Measurements from ENCODE around the gene C1QTNF3. TPM values are rescaled to one million over a fixed set of nuclear protein-coding genes. Genes with fewer than 3 reads are reported as not detected.

C1QTNF3 gene
- total RNA-seq, 2 donors from 2014 or later, result 4.3 to 11.6 TPM

DNA sequence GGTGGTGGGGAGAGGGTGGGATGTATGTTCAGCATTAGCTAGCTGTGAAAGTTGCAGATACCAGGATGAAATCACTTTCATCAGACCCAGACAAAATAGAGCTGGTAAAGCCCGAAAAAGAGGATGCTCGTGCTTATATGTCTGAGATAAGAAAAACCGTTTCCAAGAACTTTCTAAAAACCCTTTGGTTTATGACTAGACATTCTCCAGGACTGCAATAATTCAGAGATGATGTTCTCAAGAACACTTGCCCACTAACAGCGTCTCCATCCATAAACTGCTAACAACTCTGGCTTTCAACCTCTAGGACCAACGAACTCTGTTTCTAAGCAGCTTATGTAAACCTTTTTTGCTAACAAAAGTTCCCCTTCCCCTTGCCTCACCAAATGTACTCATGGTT lies 26.8 kb downstream of the C1QTNF3 start:
- H3K9me3 ChIP-seq, result no peaks in the 10 kb centered on the region
- no peak overlapping the region for H3K27ac ChIP-seq
- H3K36me3 ChIP-seq, result no peaks in the 10 kb centered on the region
- no peak overlapping the region for H3K4me3 ChIP-seq
- DNase-seq (ENCODE audit: low spot score) (no peak), ATAC-seq (ENCODE audit: insufficient number of reproducible peaks, low FRiP score, low read depth) (no peak)
- H3K4me1 ChIP-seq (ENCODE audit: control insufficient read depth in 1 of 2, low read depth in 2 of 2), result peaks cover 0 to 6% of the 10 kb centered on the region in 2 donors
- no peaks in the 10 kb centered on the region for H3K27me3 ChIP-seq (replicated peaks; ENCODE audit: insufficient read depth)
- TF ChIP-seq, protein P1, sequence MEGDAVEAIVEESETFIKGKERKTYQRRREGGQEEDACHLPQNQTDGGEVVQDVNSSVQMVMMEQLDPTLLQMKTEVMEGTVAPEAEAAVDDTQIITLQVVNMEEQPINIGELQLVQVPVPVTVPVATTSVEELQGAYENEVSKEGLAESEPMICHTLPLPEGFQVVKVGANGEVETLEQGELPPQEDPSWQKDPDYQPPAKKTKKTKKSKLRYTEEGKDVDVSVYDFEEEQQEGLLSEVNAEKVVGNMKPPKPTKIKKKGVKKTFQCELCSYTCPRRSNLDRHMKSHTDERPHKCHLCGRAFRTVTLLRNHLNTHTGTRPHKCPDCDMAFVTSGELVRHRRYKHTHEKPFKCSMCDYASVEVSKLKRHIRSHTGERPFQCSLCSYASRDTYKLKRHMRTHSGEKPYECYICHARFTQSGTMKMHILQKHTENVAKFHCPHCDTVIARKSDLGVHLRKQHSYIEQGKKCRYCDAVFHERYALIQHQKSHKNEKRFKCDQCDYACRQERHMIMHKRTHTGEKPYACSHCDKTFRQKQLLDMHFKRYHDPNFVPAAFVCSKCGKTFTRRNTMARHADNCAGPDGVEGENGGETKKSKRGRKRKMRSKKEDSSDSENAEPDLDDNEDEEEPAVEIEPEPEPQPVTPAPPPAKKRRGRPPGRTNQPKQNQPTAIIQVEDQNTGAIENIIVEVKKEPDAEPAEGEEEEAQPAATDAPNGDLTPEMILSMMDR (IDR thresholded peaks at IDR 0.05), result no peak

DNA sequence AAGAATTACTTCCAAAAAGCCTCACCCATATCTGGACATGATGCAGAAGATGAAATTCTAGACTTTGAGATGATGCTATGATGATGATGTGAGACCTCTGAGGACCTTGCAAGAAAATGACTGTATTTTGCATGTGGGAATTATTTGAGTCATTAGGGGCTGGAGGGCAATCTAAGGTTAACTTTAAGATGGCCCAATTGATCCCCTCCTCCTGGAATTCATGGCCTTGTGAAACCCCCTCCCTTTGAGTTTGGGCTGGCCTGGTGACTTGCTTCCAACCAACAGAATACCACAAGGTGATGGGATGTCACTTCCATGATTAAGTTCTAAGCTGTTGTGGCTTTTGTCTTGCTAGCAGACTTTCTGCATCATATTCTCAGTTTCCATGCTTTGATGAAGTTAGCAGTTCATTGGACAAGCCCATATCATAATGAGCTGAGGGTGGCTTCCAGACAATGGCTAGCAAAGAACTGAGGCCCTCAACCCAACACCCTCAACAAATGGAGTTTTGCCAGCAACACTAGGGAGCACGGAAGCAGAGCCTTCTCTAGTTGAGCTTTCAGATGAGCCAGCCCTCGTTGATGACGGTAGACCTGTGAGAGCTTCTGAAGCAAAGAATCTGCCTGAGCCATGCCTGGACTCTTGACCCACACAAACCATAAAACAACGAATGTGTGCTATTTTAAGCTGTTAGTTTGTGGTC lies 27.7 kb downstream of the C1QTNF3 start:
- H3K4me1 ChIP-seq (ENCODE audit: control insufficient read depth in 1 of 2, low read depth in 2 of 2), result peaks cover 0 to 6% of the 10 kb centered on the region in 2 donors
- H3K36me3 ChIP-seq, result no peaks in the 10 kb centered on the region
- DNase-seq (ENCODE audit: low spot score) (no peak), ATAC-seq (ENCODE audit: insufficient number of reproducible peaks, low FRiP score, low read depth) (no peak)
- no peak overlapping the region for H3K27ac ChIP-seq
- TF ChIP-seq, protein P1 (IDR thresholded peaks at IDR 0.05), result no peak
- H3K4me3 ChIP-seq, result no peak overlapping the region
- no peaks in the 10 kb centered on the region for H3K9me3 ChIP-seq
- no peaks in the 10 kb centered on the region for H3K27me3 ChIP-seq (replicated peaks; ENCODE audit: insufficient read depth)

DNA sequence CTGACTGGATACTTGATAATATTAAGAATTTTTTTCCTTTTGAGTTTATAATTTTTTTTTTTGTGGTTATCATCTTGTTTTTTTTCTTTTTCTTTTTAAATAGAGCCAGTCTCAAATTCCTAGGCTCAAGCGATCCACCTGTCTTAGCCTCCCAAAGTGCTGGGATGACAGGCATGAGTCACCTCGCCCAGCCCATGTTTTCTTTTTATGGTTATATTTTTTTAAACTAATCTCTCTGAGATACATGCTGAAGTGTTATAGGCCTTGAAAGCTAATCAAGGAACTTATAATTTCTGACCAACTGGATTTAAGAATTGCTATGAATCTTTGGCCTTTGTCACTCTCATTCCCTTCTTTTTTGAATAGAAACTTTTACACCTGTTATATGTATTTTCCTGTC lies 28.4 kb downstream of the C1QTNF3 start:
- no peak for DNase-seq (ENCODE audit: low spot score)
- no peak overlapping the region for H3K4me3 ChIP-seq
- ATAC-seq (ENCODE audit: insufficient number of reproducible peaks, low FRiP score, low read depth), result no peak
- H3K4me1 ChIP-seq (ENCODE audit: control insufficient read depth in 1 of 2, low read depth in 2 of 2), result peaks cover 0 to 6% of the 10 kb centered on the region in 2 donors
- H3K36me3 ChIP-seq, result no peaks in the 10 kb centered on the region
- no peaks in the 10 kb centered on the region for H3K27me3 ChIP-seq (replicated peaks; ENCODE audit: insufficient read depth)
- TF ChIP-seq, protein P1 (IDR thresholded peaks at IDR 0.05), result no peak
- H3K27ac ChIP-seq, result no peak overlapping the region
- no peaks in the 10 kb centered on the region for H3K9me3 ChIP-seq

DNA sequence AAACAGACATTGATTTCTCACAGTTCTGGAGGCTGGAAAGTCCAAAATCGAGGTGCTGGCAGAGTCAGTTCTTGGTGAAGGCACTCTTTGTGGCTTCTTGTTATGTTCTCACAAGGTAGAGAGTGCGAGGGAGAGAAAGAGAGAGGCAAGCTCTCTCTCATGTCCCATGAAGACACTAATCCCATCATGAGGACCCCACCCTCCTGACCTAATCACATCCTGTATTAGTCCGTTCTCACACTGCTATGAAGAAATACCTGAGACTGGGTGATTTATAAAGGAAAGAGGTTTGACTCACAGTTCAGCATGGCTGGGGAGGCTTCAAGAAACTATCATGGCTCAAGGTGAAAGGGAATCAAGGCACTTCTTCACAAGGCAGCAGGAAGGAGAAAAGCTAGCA lies 29.5 kb downstream of the C1QTNF3 start:
- H3K4me3 ChIP-seq, result no peak overlapping the region
- TF ChIP-seq, protein P1 (IDR thresholded peaks at IDR 0.05), result no peak
- no peaks in the 10 kb centered on the region for H3K27me3 ChIP-seq (replicated peaks; ENCODE audit: insufficient read depth)
- no peaks in the 10 kb centered on the region for H3K36me3 ChIP-seq
- H3K4me1 ChIP-seq (ENCODE audit: control insufficient read depth in 1 of 2, low read depth in 2 of 2), result peaks cover 0 to 14% of the 10 kb centered on the region in 2 donors
- no peak for ATAC-seq (ENCODE audit: insufficient number of reproducible peaks, low FRiP score, low read depth)
- DNase-seq (ENCODE audit: low spot score), result no peak
- H3K27ac ChIP-seq, result no peak overlapping the region
- H3K9me3 ChIP-seq, result no peaks in the 10 kb centered on the region

DNA sequence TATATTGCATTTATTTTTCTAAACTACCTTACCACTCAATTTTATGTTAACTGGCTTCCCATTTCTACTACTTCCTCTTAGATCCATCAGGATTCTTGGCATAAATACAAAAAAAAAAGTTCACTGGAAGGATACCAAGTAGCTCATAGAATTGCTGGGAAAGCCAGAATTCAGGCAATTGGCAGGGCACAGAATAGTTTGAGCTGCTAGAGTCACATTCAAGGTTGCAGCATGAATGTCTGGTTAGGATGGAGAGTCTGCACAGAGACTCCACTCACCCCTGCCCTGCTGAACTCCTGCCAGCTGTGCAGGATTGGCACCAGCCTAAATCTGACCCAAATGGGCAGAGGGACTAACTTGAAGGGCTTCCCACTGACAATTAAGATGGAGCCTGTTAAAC lies 30.2 kb downstream of the C1QTNF3 start:
- DNase-seq (ENCODE audit: low spot score), result no peak
- Histone ChIP-seq H3K27me3 (replicated peaks; ENCODE audit: insufficient read depth) (no peaks in the 10 kb centered on the region), H3K36me3 (no peaks in the 10 kb centered on the region), H3K4me3 (no peak overlapping the region), H3K4me1 (ENCODE audit: control insufficient read depth in 1 of 2, low read depth in 2 of 2) (peaks cover 0 to 16% of the 10 kb centered on the region in 2 donors), H3K27ac (no peak overlapping the region), H3K9me3 (no peaks in the 10 kb centered on the region)
- TF ChIP-seq, protein P1 (IDR thresholded peaks at IDR 0.05), result no peak
- ATAC-seq (ENCODE audit: insufficient number of reproducible peaks, low FRiP score, low read depth), result no peak
